Trophoblast cell (in vitro differentiated cells and primary cell): ENCODE measurements around the gene DKK3.

Experiments
- DNase-seq, 2 donors: peaks; one replicate each; pipeline ENCODE4 v3.0.0-alpha.2; 2016
- H2AFZ ChIP-seq: 2 replicates; pipeline ENCODE4 v1.6.1; 2013; ENCODE audit warnings: low read length, moderate library complexity, mild to moderate bottlenecking; ENCODE audit not compliant: insufficient read depth, poor library complexity
- H2AK5ac ChIP-seq: 2 replicates; pipeline ENCODE4 v1.6.1; 2013; ENCODE audit warnings: mild to moderate bottlenecking, low read length
- H2BK120ac ChIP-seq: 2 replicates; pipeline ENCODE4 v1.6.1; 2013; ENCODE audit warnings: low read length, mild to moderate bottlenecking, moderate library complexity; ENCODE audit not compliant: insufficient read depth, poor library complexity
- H2BK12ac ChIP-seq: 2 replicates; pipeline ENCODE4 v1.6.1; 2013; ENCODE audit warnings: mild to moderate bottlenecking, low read length, moderate library complexity
- H2BK5ac ChIP-seq: 2 replicates; pipeline ENCODE4 v1.6.1; 2013; ENCODE audit warnings: low read length, low read depth, moderate library complexity, mild to moderate bottlenecking; ENCODE audit not compliant: poor library complexity
- H3K14ac ChIP-seq: 2 replicates; pipeline ENCODE4 v1.6.1; 2013; ENCODE audit warnings: mild to moderate bottlenecking, low read length
- H3K18ac ChIP-seq: 2 replicates; pipeline ENCODE4 v1.6.1; 2013; ENCODE audit warnings: mild to moderate bottlenecking, low read length
- H3K23ac ChIP-seq: 2 replicates; pipeline ENCODE4 v1.6.1; 2013; ENCODE audit warnings: low read length
- H3K27ac ChIP-seq: 2 replicates; pipeline ENCODE4 v1.5.1; 2013; ENCODE audit warnings: low read depth, mild to moderate bottlenecking, inconsistent platforms, low read length, moderate library complexity
- H3K27me3 ChIP-seq: 2 replicates; pipeline ENCODE4 v1.6.1; 2013; ENCODE audit warnings: inconsistent platforms, mild to moderate bottlenecking, low read length, moderate library complexity; ENCODE audit not compliant: insufficient read depth
- H3K36me3 ChIP-seq, 2 experiments: 1 replicate in 1 of 2; 2 replicates in 1 of 2; pipeline ENCODE4 v1.6.1; 2013; ENCODE audit warnings: low read length in 2 of 2, mild to moderate bottlenecking in 2 of 2, moderate library complexity in 1 of 2; ENCODE audit not compliant: insufficient read depth in 2 of 2, control insufficient read depth in 1 of 2
- H3K4ac ChIP-seq: 2 replicates; pipeline ENCODE4 v1.6.1; 2013; ENCODE audit warnings: low read depth, mild to moderate bottlenecking, low read length, moderate library complexity
- H3K4me1 ChIP-seq, 2 experiments: 1 replicate in 1 of 2; 2 replicates in 1 of 2; pipeline ENCODE4 v1.6.1; 2013; ENCODE audit warnings: low read length in 2 of 2, mild to moderate bottlenecking in 2 of 2, moderate library complexity in 1 of 2; ENCODE audit not compliant: insufficient read depth in 2 of 2, control insufficient read depth in 1 of 2
- H3K4me2 ChIP-seq: 2 replicates; pipeline ENCODE4 v1.6.1; 2013; ENCODE audit warnings: inconsistent platforms, mild to moderate bottlenecking, low read length, moderate library complexity
- H3K4me3 ChIP-seq: 2 replicates; pipeline ENCODE4 v1.5.1; 2013; ENCODE audit warnings: mild to moderate bottlenecking, low read depth, low read length, inconsistent platforms
- H3K79me1 ChIP-seq: one replicate; pipeline ENCODE4 v1.6.1; 2013; ENCODE audit warnings: low read length
- H3K79me2 ChIP-seq: 2 replicates; pipeline ENCODE4 v1.6.1; 2013; ENCODE audit warnings: low read length, mild to moderate bottlenecking; ENCODE audit not compliant: control insufficient read depth, insufficient read depth, poor library complexity
- H3K9ac ChIP-seq: 2 replicates; pipeline ENCODE4 v1.6.1; 2013; ENCODE audit warnings: mild to moderate bottlenecking, low read length
- H3K9me3 ChIP-seq: 2 replicates; pipeline ENCODE4 v1.6.1; 2013; ENCODE audit warnings: low read depth, mild to moderate bottlenecking, control low read depth, inconsistent platforms, low read length; ENCODE audit not compliant: insufficient read depth
- H4K12ac ChIP-seq: 2 replicates; pipeline ENCODE4 v1.6.1; 2013; ENCODE audit warnings: low read depth, mild to moderate bottlenecking, low read length, moderate library complexity
- H4K8ac ChIP-seq: 2 replicates; pipeline ENCODE4 v1.6.1; 2013; ENCODE audit warnings: low read depth, mild to moderate bottlenecking, low read length, moderate library complexity
- H4K91ac ChIP-seq: one replicate; pipeline ENCODE4 v1.6.1; 2013; ENCODE audit warnings: low read depth, mild to moderate bottlenecking, low read length, moderate library complexity
- WGBS: extraction: QIAGEN DNeasy Blood & Tissue Kit; methylation state at CpG from one replicate; pipeline ENCODE4 v1.1.7; 2013; ENCODE audit warnings: missing lambda C conversion rate; ENCODE audit not compliant: insufficient read length, insufficient coverage; ENCODE audit errors: extremely low coverage; 5-methylcytosine and 5-hydroxymethylcytosine counted together

DKK3 gene

DNA sequence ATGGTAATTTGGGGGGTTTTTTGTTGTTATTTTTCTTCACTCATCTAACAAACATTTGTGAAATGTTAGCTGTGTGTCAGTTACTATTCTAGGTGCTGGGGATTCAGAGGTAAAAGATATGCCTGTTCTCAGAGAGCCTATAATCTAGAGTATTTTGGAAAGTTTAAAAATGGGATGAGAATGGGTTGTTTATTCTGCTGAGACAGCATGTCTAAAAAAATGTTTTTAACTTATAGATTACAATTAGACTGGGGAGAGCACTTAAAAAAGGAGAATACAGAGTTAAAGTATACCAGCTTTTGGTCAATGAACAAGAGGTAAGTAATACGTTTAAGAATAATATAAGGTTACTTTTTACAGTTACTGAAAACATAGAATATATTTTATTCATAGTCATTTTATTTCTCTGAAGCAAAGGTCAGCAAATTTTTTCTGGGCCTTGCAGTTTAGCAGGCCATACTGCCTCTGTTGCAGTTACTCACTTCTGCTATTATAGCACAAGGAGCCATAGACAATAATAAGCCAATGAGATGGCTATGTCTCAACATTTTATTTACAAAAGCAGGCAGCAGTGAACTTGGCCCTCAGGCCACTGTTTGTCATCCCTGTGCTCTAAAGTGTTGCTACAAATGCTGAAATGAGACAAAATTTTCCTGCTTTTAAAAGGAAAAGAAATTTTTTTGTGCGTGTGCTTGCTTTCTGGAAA, 60.0 kb downstream of the DKK3 start:
- no peak overlapping the region for H3K23ac ChIP-seq
- H4K91ac ChIP-seq, result no peak overlapping the region
- no peaks in the 10 kb centered on the region for H3K4me1 ChIP-seq
- H3K9me3 ChIP-seq, result no peaks in the 10 kb centered on the region
- no peak for DNase-seq
- H3K14ac ChIP-seq, result no peak overlapping the region
- no peak overlapping the region for H2BK120ac ChIP-seq
- no CpG with 5 or more reads among the region's 2 CpGs for WGBS
- no peak overlapping the region for H3K4me3 ChIP-seq
- H3K27ac ChIP-seq, result no peak overlapping the region
- no peak overlapping the region for H4K12ac ChIP-seq
- H2AK5ac ChIP-seq, result no peak overlapping the region
- no peak overlapping the region for H3K4me2 ChIP-seq
- no peaks in the 10 kb centered on the region for H3K79me1 ChIP-seq
- no peak overlapping the region for H4K8ac ChIP-seq
- H3K18ac ChIP-seq, result no peak overlapping the region
- no peaks in the 10 kb centered on the region for H3K79me2 ChIP-seq
- no peak overlapping the region for H2BK5ac ChIP-seq
- H3K9ac ChIP-seq, result no peak overlapping the region
- no peak overlapping the region for H2BK12ac ChIP-seq
- H3K36me3 ChIP-seq, result peaks cover 0 to 7% of the 10 kb centered on the region in 2 experiments
- H3K27me3 ChIP-seq, result no peaks in the 10 kb centered on the region
- H3K4ac ChIP-seq, result no peak overlapping the region
- no peak overlapping the region for H2AFZ ChIP-seq

DNA sequence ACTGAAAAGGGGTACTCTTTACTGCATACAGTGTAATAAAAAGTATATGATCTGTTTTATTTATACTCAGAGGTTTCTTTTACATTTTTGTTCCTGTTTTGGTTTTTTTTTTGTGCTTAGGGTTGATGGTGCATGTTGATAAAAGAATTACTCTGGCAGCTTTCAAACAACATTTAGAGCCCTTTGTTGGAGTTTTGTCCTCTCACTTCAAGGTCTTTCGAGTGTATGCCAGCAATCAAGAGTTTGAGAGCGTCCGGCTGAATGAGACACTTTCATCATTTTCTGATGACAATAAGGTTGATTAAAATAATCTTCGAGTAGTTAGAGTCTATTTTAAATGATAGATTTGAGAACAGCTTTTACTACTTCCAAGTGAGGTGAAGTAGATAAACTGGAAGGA, 60.6 kb downstream of the DKK3 start:
- Histone ChIP-seq H3K4ac (no peak overlapping the region), H4K12ac (no peak overlapping the region), H3K4me1 (no peaks in the 10 kb centered on the region), H3K9ac (no peak overlapping the region), H3K4me3 (no peak overlapping the region), H3K9me3 (no peaks in the 10 kb centered on the region), H3K36me3 (peaks cover 0 to 6% of the 10 kb centered on the region in 2 experiments), H4K91ac (no peak overlapping the region), H3K23ac (no peak overlapping the region), H3K18ac (no peak overlapping the region), H3K79me1 (no peaks in the 10 kb centered on the region), H2AFZ (no peak overlapping the region), H2AK5ac (no peak overlapping the region), H4K8ac (no peak overlapping the region), H3K4me2 (no peak overlapping the region), H2BK5ac (no peak overlapping the region), H3K27ac (no peak overlapping the region), H3K14ac (no peak overlapping the region), H3K79me2 (no peaks in the 10 kb centered on the region), H3K27me3 (no peaks in the 10 kb centered on the region), H2BK120ac (no peak overlapping the region), H2BK12ac (no peak overlapping the region)
- no peak for DNase-seq
- no CpG with 5 or more reads among the region's 4 CpGs for WGBS

DNA sequence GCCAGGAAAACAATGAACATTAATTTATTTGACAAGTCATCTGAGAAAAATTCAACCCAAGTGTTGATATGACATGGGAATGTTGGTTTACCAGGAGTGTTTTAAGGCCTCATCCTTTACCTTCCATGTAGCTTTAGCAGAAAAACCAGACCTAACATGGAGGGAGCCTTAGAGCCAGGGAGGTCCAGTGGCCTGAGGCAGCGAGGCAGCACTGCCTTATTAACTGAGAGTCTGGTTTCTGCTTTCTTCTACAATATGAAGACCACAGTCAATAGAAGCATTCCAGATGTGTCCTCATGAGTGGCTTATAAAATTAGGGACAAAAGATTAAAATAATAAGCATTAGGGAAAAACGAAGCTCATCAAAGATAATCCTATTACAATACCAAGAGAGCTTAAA, 61.5 kb downstream of the DKK3 start:
- no CpG with 5 or more reads among the region's 2 CpGs for WGBS
- no peak overlapping the region for H2AFZ ChIP-seq

DNA sequence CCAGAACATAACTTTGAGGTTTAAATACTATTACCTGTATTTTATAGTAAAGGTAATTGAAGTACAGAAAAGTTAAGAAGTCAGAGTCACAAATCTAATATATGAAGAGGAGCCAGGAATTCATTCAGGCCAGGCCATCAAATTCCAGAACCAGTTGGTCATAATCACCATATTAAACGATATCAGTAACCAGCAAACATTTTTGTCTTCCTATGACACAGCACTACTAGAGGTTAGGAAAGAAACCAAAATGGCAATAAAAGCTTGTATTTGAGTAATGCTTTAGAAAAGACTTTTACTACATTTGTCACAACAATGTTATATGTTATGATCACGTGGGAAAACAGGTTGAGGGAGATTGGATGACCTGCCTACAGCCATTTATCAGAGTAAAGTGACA, 62.2 kb downstream of the DKK3 start:
- no peak overlapping the region for H4K8ac ChIP-seq
- no peak overlapping the region for H3K23ac ChIP-seq
- H3K27me3 ChIP-seq, result no peaks in the 10 kb centered on the region
- no peak overlapping the region for H3K27ac ChIP-seq
- H3K79me2 ChIP-seq, result no peaks in the 10 kb centered on the region
- H4K12ac ChIP-seq, result no peak overlapping the region
- H3K36me3 ChIP-seq, result peaks cover 0 to 10% of the 10 kb centered on the region in 2 experiments
- H4K91ac ChIP-seq, result no peak overlapping the region
- H2BK5ac ChIP-seq, result no peak overlapping the region
- H2AK5ac ChIP-seq, result no peak overlapping the region
- H2BK120ac ChIP-seq, result no peak overlapping the region
- H3K4me2 ChIP-seq, result no peak overlapping the region
- no peak overlapping the region for H3K4ac ChIP-seq
- no peak overlapping the region for H3K9ac ChIP-seq
- H3K4me3 ChIP-seq, result no peak overlapping the region
- H3K79me1 ChIP-seq, result no peaks in the 10 kb centered on the region
- WGBS, result no CpG with 5 or more reads among the region's 2 CpGs
- no peak overlapping the region for H2AFZ ChIP-seq
- no peak for DNase-seq
- no peak overlapping the region for H2BK12ac ChIP-seq
- H3K9me3 ChIP-seq, result no peaks in the 10 kb centered on the region
- H3K4me1 ChIP-seq, result no peaks in the 10 kb centered on the region
- H3K18ac ChIP-seq, result no peak overlapping the region
- H3K14ac ChIP-seq, result no peak overlapping the region

More for the DNA sequence above, 61.5 kb downstream of the DKK3 start:
- H2BK5ac ChIP-seq, result no peak overlapping the region
- H4K8ac ChIP-seq, result no peak overlapping the region
- H3K4me3 ChIP-seq, result no peak overlapping the region
- H4K91ac ChIP-seq, result no peak overlapping the region
- H3K23ac ChIP-seq, result no peak overlapping the region
- no peak overlapping the region for H3K18ac ChIP-seq
- H3K79me2 ChIP-seq, result no peaks in the 10 kb centered on the region
- no peak overlapping the region for H3K4me2 ChIP-seq
- H2BK120ac ChIP-seq, result no peak overlapping the region
- H3K9ac ChIP-seq, result no peak overlapping the region
- DNase-seq, result no peak
- H3K36me3 ChIP-seq, result peaks cover 0 to 10% of the 10 kb centered on the region in 2 experiments
- no peak overlapping the region for H3K27ac ChIP-seq
- H3K4me1 ChIP-seq, result no peaks in the 10 kb centered on the region
- no peaks in the 10 kb centered on the region for H3K9me3 ChIP-seq
- H3K4ac ChIP-seq, result no peak overlapping the region
- H2BK12ac ChIP-seq, result no peak overlapping the region
- no peaks in the 10 kb centered on the region for H3K79me1 ChIP-seq
- H3K14ac ChIP-seq, result no peak overlapping the region
- H3K27me3 ChIP-seq, result no peaks in the 10 kb centered on the region
- H2AK5ac ChIP-seq, result no peak overlapping the region
- no peak overlapping the region for H4K12ac ChIP-seq
